ENCODE data around the gene TSSC4.

The TSSC4 gene

GRCh38 chr11:2409611-2410468, 9.3 kb downstream of the TSSC4 start:
- Histone ChIP-seq H3K4me3 (replicated peaks; ENCODE audit: low read depth, low read length) (no peak overlapping the region), H3K27me3 (replicated peaks; ENCODE audit: control insufficient read depth, insufficient read depth, low read length) (no peaks in the 10 kb centered on the region; the same call in 1 of the 2 replicates), H3K36me3 (ENCODE audit: control insufficient read depth, insufficient read depth, low read length) (no peaks in the 10 kb centered on the region)
- no peak for TF ChIP-seq CTCF (IDR thresholded peaks at IDR 0.05; ENCODE audit: insufficient read depth, low read length, poor library complexity, severe bottlenecking)
- DNase-seq (ENCODE audit: extremely low read depth, insufficient read length) = no peak

GRCh38 chr11:2410616-2411015, 10.1 kb downstream of the TSSC4 start:
- no peaks in the 10 kb centered on the region for H3K36me3 ChIP-seq (ENCODE audit: control insufficient read depth, insufficient read depth, low read length)
- no peak for TF ChIP-seq CTCF (IDR thresholded peaks at IDR 0.05; ENCODE audit: insufficient read depth, low read length, poor library complexity, severe bottlenecking)
- no peak overlapping the region for H3K4me3 ChIP-seq (replicated peaks; ENCODE audit: low read depth, low read length)
- H3K27me3 ChIP-seq (replicated peaks; ENCODE audit: control insufficient read depth, insufficient read depth, low read length) = no peaks in the 10 kb centered on the region; the same call in 1 of the 2 replicates
- DNase-seq (ENCODE audit: extremely low read depth, insufficient read length) = no peak

- Histone ChIP-seq H3K36me3 (ENCODE audit: control insufficient read depth, insufficient read depth, low read length) (no peaks in the 10 kb centered on the region), H3K4me3 (replicated peaks; ENCODE audit: low read depth, low read length) (no peak overlapping the region), H3K27me3 (replicated peaks; ENCODE audit: control insufficient read depth, insufficient read depth, low read length) (no peaks in the 10 kb centered on the region; the same call in 1 of the 2 replicates)
- no peak for DNase-seq (ENCODE audit: extremely low read depth, insufficient read length)
- no peak for TF ChIP-seq CTCF (IDR thresholded peaks at IDR 0.05; ENCODE audit: insufficient read depth, low read length, poor library complexity, severe bottlenecking)
These were observed 11.1 kb downstream of the TSSC4 start for GRCh38 chr11:2411446-2412305.

- H3K27me3 ChIP-seq (replicated peaks; ENCODE audit: control insufficient read depth, insufficient read depth, low read length) = no peaks in the 10 kb centered on the region; the same call in 1 of the 2 replicates
- TF ChIP-seq CTCF (IDR thresholded peaks at IDR 0.05; ENCODE audit: insufficient read depth, low read length, poor library complexity, severe bottlenecking) = no peak
- no peak overlapping the region for H3K4me3 ChIP-seq (replicated peaks; ENCODE audit: low read depth, low read length)
- no peak for DNase-seq (ENCODE audit: extremely low read depth, insufficient read length)
- no peaks in the 10 kb centered on the region for H3K36me3 ChIP-seq (ENCODE audit: control insufficient read depth, insufficient read depth, low read length)
These were observed 11.8 kb downstream of the TSSC4 start for GRCh38 chr11:2412323-2412722.

- H3K4me3 ChIP-seq (replicated peaks; ENCODE audit: low read depth, low read length) = no peak overlapping the region
- no peak for DNase-seq (ENCODE audit: extremely low read depth, insufficient read length)
- no peaks in the 10 kb centered on the region; the same call in 1 of the 2 replicates for H3K27me3 ChIP-seq (replicated peaks; ENCODE audit: control insufficient read depth, insufficient read depth, low read length)
- no peak for TF ChIP-seq CTCF (IDR thresholded peaks at IDR 0.05; ENCODE audit: insufficient read depth, low read length, poor library complexity, severe bottlenecking)
- H3K36me3 ChIP-seq (ENCODE audit: control insufficient read depth, insufficient read depth, low read length) = no peaks in the 10 kb centered on the region
These were observed 13.4 kb downstream of the TSSC4 start for GRCh38 chr11:2413742-2414579.

Data from GM06990 (cell line).